Liver (tissue), 9 donors: Measurements from ENCODE around the gene RSRC1. TPM values are rescaled to one million over a fixed set of nuclear protein-coding genes. Genes with fewer than 3 reads are reported as not detected.
"Not testable (repeated sequence)": the region's sequence is repeated elsewhere in the genome, so short reads cannot be mapped to it uniquely, and the experiment has no call there.

ENCODE experiments used
- DNase-seq: peaks from one replicate; pipeline ENCODE4 v3.0.0-alpha.2; 2017; ENCODE audit warnings: low spot score
- H3K27ac ChIP-seq, 2 donors: one replicate each; pipeline ENCODE4 v1.7.0; 2013; ENCODE audit warnings: inconsistent platforms in 2 of 2, low read length in 2 of 2, control low read depth in 1 of 2, low read depth in 1 of 2, mild to moderate bottlenecking in 1 of 2
- H3K27me3 ChIP-seq, 4 donors: one replicate each; pipeline versions ENCODE4 v1.6.1 to v1.7.0; 2013; ENCODE audit warnings: low read length in 3 of 4, inconsistent platforms in 1 of 4, mild to moderate bottlenecking in 1 of 4, moderate library complexity in 1 of 4; ENCODE audit not compliant: control insufficient read depth in 4 of 4, insufficient read depth in 4 of 4
- H3K36me3 ChIP-seq, 4 donors: one replicate each; pipeline versions ENCODE4 v1.6.1 to v1.7.0; 2013; ENCODE audit warnings: low read length in 3 of 4, mild to moderate bottlenecking in 3 of 4, low read depth in 1 of 4, moderate library complexity in 1 of 4; ENCODE audit not compliant: control insufficient read depth in 4 of 4, insufficient read depth in 3 of 4
- H3K4me1 ChIP-seq, 4 donors: one replicate each; pipeline versions ENCODE4 v1.6.1 to v1.7.0; 2013; ENCODE audit warnings: low read length in 3 of 4, mild to moderate bottlenecking in 3 of 4, moderate library complexity in 1 of 4; ENCODE audit not compliant: control insufficient read depth in 4 of 4, insufficient read depth in 4 of 4
- H3K4me3 ChIP-seq, 3 donors: one replicate each; pipeline versions ENCODE4 v1.6.1 to v1.7.0; 2013; ENCODE audit warnings: low read length in 3 of 3, control low read depth in 1 of 3, low read depth in 1 of 3, mild to moderate bottlenecking in 1 of 3
- H3K9ac ChIP-seq, 2 donors: one replicate each; pipeline ENCODE4 v1.7.0; 2013; ENCODE audit warnings: low read length in 2 of 2, mild to moderate bottlenecking in 2 of 2, moderate library complexity in 2 of 2, control low read depth in 1 of 2, low read depth in 1 of 2
- H3K9me3 ChIP-seq, 4 donors: one replicate each; pipeline versions ENCODE4 v1.6.1 to v1.7.0; 2013; ENCODE audit warnings: low read length in 3 of 4; ENCODE audit not compliant: control insufficient read depth in 4 of 4
- EGR1 ChIP-seq, 2 donors: IDR thresholded peaks; 2 replicates each; pipeline ENCODE4 v1.6.1; 2016 to 2018; ENCODE audit warnings: antibody characterized with exemption in 2 of 2, low read depth in 2 of 2
- FOXA1 ChIP-seq: IDR thresholded peaks from 2 replicates; pipeline ENCODE4 v1.6.1; 2016; ENCODE audit warnings: antibody characterized with exemption
- FOXA2 ChIP-seq: IDR thresholded peaks from 2 replicates; pipeline ENCODE4 v1.6.1; 2016; ENCODE audit warnings: antibody characterized with exemption
- GABPA ChIP-seq, 2 donors: IDR thresholded peaks in 1 of 2; conservative IDR thresholded peaks in 1 of 2; 2 replicates each; pipeline ENCODE4 v1.6.1; 2016; ENCODE audit warnings: antibody characterized with exemption in 2 of 2, mild to moderate bottlenecking in 1 of 2, moderate library complexity in 1 of 2
- HNF4A ChIP-seq, 2 donors: conservative IDR thresholded peaks; 2 replicates each; pipeline ENCODE4 v1.6.1; 2016; ENCODE audit warnings: antibody characterized with exemption in 2 of 2, mild to moderate bottlenecking in 2 of 2
- NR2F2 ChIP-seq: IDR thresholded peaks from 2 replicates; pipeline ENCODE4 v1.6.1; 2016; ENCODE audit warnings: antibody characterized with exemption
- RAD21 ChIP-seq, 2 donors: IDR thresholded peaks; 2 replicates each; pipeline ENCODE4 v1.6.1; 2016; ENCODE audit warnings: antibody characterized with exemption in 2 of 2, mild to moderate bottlenecking in 2 of 2
- REST ChIP-seq: IDR thresholded peaks from 2 replicates; pipeline ENCODE4 v1.6.1; 2016; ENCODE audit warnings: antibody characterized with exemption, mild to moderate bottlenecking
- SP1 ChIP-seq: IDR thresholded peaks from 2 replicates; pipeline ENCODE4 v1.6.1; 2018; ENCODE audit warnings: antibody characterized with exemption, mild to moderate bottlenecking
- TAF1 ChIP-seq: conservative IDR thresholded peaks from 2 replicates; pipeline ENCODE4 v1.6.1; 2016; ENCODE audit warnings: antibody characterized with exemption, mild to moderate bottlenecking
- YY1 ChIP-seq: IDR thresholded peaks from 2 replicates; pipeline ENCODE4 v1.6.1; 2016; ENCODE audit warnings: antibody characterized with exemption, mild to moderate bottlenecking
- WGBS: extraction: QIAGEN DNeasy Blood & Tissue Kit; methylation state at CpG from one replicate; pipeline ENCODE4 v1.1.7; 2013; 5-methylcytosine and 5-hydroxymethylcytosine counted together
- polyA plus RNA-seq, 2 donors: library from polyadenylated mRNA; stranded (reverse) in 1 of 2; unstranded in 1 of 2; fragments of 200-250 nt in 1 of 2; fragments of >200 nt in 1 of 2; fragmentation: Nextera tagmentation in 1 of 2; extraction: Ambion mirVana in 1 of 2; gene quantifications; one replicate each; pipeline versions ENCODE4 v1.2.1 to v1.2.3, GENCODE V29; 2013 to 2015
- total RNA-seq, 2 donors: library from RNA; depleted of rRNA; stranded (reverse); fragments of >200 nt; gene quantifications; one replicate each; pipeline ENCODE4 v1.2.3, GENCODE V29; 2014
- TF ChIP-seq, protein P1 (sequence below): fragments of 150-350 bp; IDR thresholded peaks from 2 replicates; pipeline ENCODE4 v1.5.1; 2017; ENCODE audit warnings: improper control_type of control experiment, low read depth, low read length; ENCODE audit not compliant: missing input control
- TF ChIP-seq, protein P2 (sequence below): IDR thresholded peaks from 2 replicates; pipeline ENCODE4 v1.6.1; 2016; ENCODE audit warnings: antibody characterized with exemption
- donor health status: healthy.
- donor health status: healthy.
- donor health status: healthy.
- donor health status: healthy.
- donor health status: healthy.

The RSRC1 gene
- total and polyA plus RNA-seq, 4 donors: 7.2 to 30.3 (median 20.7) TPM

- H3K36me3 ChIP-seq, H3K4me3 ChIP-seq, H3K4me1 ChIP-seq, DNase-seq, H3K27ac ChIP-seq, H3K9ac ChIP-seq, H3K27me3 ChIP-seq, H3K9me3 ChIP-seq: not testable (repeated sequence)
- 60% methylated on average over 21 of the region's 21 CpGs for WGBS
Observed at GRCh38 chr3:158329696-158330441, 220.0 kb downstream of the RSRC1 start.

DNA sequence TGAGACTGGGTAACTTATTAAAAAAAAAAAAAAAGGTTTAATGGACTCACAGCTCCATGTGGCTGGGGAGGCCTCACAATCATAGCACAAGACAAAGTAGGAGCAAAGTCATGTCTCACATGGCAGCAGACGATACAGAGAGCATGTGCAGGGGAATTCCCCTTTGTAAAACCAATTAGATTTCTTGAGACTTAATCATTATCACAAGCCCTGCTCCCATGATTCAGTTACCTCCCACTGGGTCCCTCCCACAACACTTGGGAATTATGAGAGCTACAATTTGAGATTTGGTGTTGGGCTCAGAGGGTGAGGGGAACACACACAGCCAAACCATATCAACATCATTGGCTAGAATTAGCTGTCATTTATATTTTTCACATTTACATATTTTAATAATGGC lies 221.0 kb downstream of the RSRC1 start:
- WGBS: 95% methylated on average over 1 of the region's 1 CpG

GRCh38 chr3:158333736-158334135 lies 223.8 kb downstream of the RSRC1 start:
- Histone ChIP-seq H3K27ac (no peak overlapping the region), H3K4me3 (no peak overlapping the region), H3K4me1 (no peaks in the 10 kb centered on the region), H3K36me3 (no peaks in the 10 kb centered on the region), H3K9ac (no peak overlapping the region), H3K9me3 (no peaks in the 10 kb centered on the region), H3K27me3 (no peaks in the 10 kb centered on the region)
- no peak for DNase-seq
- 82% methylated on average over 1 of the region's 1 CpG for WGBS
- TF ChIP-seq NR2F2: no peak
- TF ChIP-seq TAF1: no peak

More for the DNA sequence above, 221.0 kb downstream of the RSRC1 start:
- Histone ChIP-seq H3K4me3 (no peak overlapping the region), H3K9ac (no peak overlapping the region), H3K36me3 (no peaks in the 10 kb centered on the region), H3K9me3 (no peaks in the 10 kb centered on the region), H3K27ac (no peak overlapping the region), H3K4me1 (no peaks in the 10 kb centered on the region), H3K27me3 (no peaks in the 10 kb centered on the region)
- DNase-seq: no peak
- no peak for TF ChIP-seq HNF4A (conservative IDR thresholded peaks at IDR 0.05)
- TF ChIP-seq FOXA1: no peak

- H3K4me3 ChIP-seq: no peak overlapping the region
- WGBS: 88% methylated on average over 7 of the region's 7 CpGs
- H3K9ac ChIP-seq: no peak overlapping the region
- no peak overlapping the region for H3K27ac ChIP-seq
- H3K36me3 ChIP-seq: no peaks in the 10 kb centered on the region
- H3K27me3 ChIP-seq: no peaks in the 10 kb centered on the region
- DNase-seq: no peak
- TF ChIP-seq, protein P1, sequence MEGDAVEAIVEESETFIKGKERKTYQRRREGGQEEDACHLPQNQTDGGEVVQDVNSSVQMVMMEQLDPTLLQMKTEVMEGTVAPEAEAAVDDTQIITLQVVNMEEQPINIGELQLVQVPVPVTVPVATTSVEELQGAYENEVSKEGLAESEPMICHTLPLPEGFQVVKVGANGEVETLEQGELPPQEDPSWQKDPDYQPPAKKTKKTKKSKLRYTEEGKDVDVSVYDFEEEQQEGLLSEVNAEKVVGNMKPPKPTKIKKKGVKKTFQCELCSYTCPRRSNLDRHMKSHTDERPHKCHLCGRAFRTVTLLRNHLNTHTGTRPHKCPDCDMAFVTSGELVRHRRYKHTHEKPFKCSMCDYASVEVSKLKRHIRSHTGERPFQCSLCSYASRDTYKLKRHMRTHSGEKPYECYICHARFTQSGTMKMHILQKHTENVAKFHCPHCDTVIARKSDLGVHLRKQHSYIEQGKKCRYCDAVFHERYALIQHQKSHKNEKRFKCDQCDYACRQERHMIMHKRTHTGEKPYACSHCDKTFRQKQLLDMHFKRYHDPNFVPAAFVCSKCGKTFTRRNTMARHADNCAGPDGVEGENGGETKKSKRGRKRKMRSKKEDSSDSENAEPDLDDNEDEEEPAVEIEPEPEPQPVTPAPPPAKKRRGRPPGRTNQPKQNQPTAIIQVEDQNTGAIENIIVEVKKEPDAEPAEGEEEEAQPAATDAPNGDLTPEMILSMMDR: no peak
- no peak for TF ChIP-seq YY1
- no peak for TF ChIP-seq FOXA2
- no peak for TF ChIP-seq RAD21 (IDR thresholded peaks at IDR 0.05)
- TF ChIP-seq GABPA (IDR thresholded peaks at IDR 0.05 in 1 of 2, conservative IDR thresholded peaks at IDR 0.05 in 1 of 2): no peak
- TF ChIP-seq NR2F2: no peak
- TF ChIP-seq EGR1 (IDR thresholded peaks at IDR 0.05; ENCODE audit: low read depth in 2 of 2): no peak
- TF ChIP-seq, protein P2, sequence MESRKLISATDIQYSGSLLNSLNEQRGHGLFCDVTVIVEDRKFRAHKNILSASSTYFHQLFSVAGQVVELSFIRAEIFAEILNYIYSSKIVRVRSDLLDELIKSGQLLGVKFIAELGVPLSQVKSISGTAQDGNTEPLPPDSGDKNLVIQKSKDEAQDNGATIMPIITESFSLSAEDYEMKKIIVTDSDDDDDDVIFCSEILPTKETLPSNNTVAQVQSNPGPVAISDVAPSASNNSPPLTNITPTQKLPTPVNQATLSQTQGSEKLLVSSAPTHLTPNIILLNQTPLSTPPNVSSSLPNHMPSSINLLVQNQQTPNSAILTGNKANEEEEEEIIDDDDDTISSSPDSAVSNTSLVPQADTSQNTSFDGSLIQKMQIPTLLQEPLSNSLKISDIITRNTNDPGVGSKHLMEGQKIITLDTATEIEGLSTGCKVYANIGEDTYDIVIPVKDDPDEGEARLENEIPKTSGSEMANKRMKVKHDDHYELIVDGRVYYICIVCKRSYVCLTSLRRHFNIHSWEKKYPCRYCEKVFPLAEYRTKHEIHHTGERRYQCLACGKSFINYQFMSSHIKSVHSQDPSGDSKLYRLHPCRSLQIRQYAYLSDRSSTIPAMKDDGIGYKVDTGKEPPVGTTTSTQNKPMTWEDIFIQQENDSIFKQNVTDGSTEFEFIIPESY: no peak
- no peak for TF ChIP-seq SP1
- TF ChIP-seq FOXA1: no peak
- no peak for TF ChIP-seq REST
- no peak for TF ChIP-seq TAF1
- no peaks in the 10 kb centered on the region for H3K4me1 ChIP-seq
- no peaks in the 10 kb centered on the region for H3K9me3 ChIP-seq
Observed at GRCh38 chr3:158337110-158337509, 227.2 kb downstream of the RSRC1 start.
